Measurements from ENCODE around the gene EPHA1.
"Not testable (repeated sequence)": the region's sequence is repeated elsewhere in the genome, so short reads cannot be mapped to it uniquely, and the experiment has no call there.

The EPHA1 gene

GRCh38 chr7:143401265-143401664, 7.4 kb downstream of the EPHA1 start:
- DNase-seq = no peak

GRCh38 chr7:143399642-143400041, 9.0 kb downstream of the EPHA1 start:
- no peak for DNase-seq

DNA sequence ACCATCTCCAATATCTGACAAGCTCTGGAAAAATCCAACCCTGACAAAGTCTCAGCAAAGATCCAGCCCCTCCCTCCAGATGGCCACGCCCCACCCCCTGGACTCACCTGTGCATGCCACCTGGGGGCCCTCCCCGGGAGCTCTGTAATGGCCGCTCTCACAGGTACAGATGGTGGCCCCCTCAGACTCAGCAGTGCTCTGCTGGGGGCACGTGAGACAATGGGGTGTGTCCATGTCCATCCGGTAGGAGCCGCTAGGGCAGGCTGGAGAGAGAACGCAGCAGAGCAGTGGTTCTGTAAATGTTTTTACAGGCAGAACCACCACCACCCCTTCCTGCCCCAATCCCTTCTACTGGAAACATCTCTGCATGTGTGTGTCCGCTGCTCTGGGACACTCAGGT, 9.5 kb downstream of the EPHA1 start:
- no peak for DNase-seq

DNA sequence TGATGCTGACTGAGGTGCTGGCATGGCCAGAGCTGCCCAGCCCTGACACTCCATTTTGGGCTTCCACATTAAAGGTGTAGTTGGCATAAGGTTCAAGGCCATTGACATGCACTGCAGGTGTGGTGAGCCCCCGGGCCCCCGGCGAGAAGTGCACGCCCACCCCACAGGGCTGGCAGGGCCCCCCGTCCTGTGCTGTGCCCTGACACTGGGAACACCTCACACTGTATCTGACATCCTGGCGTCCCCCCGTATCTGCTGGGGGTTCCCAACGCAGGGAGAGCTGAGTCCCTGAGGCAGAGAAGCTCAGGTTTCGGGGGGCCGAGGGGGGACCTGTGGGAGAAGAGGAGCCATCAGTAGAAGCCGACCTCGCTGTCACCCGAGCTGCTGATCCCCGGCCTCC, 10.0 kb downstream of the EPHA1 start:
- DNase-seq = no peak

DNA sequence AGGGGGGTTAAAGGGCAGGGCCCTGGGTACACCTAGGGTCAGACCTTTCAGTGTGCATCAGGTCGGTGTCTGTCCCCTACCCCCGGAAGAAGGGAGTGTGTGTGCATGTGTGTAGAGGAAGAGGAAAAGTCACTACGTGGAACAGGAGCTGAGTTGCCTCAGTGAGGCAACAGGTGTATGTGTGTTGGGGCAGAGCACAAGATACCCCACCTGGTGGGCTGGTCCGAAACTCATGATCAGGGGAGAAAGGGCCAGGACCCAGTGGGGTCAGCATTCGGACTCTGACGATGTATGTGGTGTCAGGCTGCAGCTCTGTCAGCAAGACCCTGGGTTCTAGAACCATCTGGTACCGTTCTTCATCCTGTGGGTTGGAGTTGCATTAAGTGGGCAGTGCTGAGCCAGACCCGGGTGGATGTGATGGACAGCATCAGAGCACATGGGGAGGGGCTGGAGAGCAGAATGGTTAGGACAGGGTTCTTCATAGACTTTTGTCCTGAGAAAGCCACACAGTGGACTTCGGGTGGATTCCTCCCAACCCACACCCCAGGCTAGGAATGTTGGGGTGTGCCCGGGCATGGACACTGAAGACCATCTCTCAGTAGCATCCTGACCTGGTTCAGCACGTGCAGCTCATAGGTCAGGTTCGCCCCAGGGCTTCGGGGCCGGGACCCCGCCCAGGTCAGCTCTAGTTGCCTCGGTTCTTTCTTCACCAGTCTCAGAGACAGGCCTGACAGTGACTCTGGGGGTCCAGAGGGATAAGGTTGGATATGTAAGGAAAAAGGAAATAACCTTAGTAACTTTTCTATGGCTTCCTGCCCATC, 10.7 kb downstream of the EPHA1 start:
- DNase-seq = no peak

DNA sequence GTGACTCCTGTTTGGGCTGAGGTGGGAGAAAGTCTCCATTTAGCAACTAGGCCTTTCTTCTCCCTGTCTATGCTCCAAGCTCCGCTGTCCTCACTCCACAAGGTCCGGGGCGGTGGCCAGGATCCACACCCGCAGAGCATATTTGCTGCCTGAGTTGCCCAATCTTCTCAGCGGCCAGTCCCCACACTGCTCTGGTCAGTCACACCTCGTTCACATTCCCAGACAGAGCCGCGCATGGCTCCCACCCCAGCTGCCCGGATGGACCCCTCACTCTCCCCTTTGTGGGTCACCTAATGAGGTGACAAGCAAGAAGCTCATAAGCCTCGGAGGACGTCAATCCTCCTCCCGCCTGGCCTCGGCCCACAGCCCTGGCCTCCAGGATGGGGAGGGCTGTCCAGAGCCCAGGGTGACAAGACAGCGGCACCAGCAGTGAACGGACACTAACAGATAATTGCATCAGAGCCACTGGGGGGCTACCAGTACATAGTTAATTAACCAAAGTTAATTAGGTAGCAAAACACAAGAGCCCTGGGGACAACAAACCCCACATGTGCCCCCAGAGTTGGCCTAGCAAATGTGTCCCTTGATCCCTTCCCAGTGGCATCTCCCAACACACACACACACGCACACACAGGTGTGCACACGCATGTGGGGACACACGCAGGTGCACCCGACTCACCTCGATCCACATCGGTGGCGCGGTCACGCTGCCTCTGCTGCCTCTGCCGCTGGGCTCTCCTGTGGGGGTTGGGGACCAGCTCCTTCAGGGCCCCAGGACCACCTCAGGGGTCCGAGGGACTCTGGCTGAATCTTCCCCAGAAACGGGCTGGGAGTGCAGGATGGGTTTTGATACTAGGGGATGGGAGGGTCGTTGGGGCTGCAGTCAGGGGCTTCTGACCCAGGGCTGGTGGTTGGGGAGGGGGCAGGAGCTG, 11.8 kb downstream of the EPHA1 start:
- DNase-seq = no peak

DNA sequence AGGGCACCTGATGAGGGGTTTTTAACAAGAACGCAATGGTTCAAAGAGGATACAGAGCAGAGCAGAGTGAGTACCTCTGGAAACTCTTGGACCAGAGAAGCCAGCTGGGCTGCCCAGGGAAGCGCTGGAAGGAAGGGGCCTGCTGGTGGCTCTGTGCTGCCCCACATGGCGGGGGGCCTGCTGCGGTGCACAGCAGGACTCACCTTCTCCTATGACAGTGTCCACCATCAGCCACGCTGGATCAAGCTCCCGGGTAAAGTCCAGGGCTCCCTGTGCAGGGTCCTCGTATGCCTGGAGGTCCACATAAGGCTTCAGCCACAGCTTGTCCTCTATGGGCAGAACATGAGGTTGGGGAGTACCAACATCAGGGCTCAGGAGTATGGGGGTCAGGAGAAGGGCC, 12.5 kb downstream of the EPHA1 start:
- DNase-seq = no peak

GRCh38 chr7:143395187-143396149, 13.2 kb downstream of the EPHA1 start:
- DNase-seq = no peak

GRCh38 chr7:143394777-143395176, 13.9 kb downstream of the EPHA1 start:
- DNase-seq = no peak

GRCh38 chr7:143394068-143394467, 14.6 kb downstream of the EPHA1 start:
- no peak for DNase-seq

DNA sequence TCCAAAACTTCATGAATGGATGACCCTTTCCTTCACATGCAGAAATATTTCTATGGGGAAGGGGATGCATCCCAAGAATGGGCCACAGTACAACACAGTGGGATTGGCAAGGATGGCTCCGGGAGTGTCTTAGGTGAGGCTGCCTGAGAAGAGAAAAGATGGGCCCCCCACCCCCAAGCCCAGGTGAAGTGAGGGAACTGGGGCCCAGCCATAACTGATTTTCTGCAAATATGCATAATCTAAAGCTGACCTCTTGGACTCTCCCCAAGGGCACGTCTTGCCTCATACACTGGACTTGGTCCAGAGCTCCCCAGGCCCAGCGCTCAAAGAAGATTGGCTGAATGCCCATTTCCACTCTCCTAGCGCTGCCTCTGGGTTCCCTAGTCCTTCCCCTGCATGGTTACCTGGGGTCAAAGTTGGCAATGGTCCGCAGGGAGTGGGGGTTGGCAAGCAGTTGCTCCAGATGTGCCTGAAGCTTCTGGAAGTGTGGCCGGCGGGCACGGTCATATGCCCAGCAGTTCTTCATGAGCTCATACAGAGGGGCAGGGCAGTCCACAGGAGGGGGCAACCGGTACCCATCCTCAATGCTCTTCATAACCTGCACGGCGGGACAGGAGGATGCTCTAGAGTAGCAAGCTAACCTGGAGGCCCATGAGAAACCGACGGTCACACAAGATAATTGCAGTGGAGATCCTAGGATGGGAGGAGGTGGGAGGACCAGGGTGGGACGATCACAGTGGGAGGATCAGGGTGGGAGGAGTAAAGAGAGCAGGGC, 15.2 kb downstream of the EPHA1 start:
- DNase-seq = no peak

DNA sequence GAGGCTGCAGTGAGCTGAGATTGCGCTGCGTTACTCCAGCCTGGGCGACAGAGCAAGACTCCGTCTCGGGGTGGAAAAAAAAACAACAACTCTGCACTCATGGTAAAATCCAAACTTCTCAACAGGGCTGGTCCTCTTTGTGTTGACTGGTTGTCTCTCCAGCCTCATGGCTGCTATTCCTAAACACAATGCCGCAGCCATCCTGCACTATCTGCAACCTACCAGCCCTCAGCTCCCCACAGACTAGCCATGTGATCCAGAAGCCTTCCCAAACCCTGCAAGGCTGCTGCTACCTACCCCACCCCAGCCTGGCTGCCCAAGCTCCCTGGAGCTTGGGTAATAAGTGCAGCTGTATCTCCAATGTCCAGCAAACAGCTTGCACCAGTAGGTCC, 15.8 kb downstream of the EPHA1 start:
- no peak for DNase-seq

DNA sequence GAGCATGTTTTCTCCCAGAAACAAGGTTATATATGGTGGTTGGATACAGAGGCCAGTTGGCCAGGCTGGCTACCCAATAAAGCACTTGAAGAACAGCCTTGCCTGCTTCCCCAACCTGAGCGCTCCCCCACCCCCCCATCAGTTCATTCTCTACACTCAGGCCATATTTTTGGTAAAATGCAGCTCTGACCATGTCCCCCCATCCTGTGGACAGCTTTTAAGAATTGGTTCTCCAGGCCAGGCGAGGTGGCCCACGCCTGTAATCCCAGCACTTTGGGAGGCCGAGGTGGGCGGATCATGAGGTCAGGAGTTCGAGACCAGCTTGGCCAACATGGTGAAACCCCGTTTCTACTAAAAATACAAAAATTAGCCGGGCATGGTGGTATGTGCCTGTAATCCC, 16.2 kb downstream of the EPHA1 start:
- DNase-seq = not testable (repeated sequence)

- DNase-seq = no peak
Observed at GRCh38 chr7:143391462-143392404, 16.9 kb downstream of the EPHA1 start.

DNA sequence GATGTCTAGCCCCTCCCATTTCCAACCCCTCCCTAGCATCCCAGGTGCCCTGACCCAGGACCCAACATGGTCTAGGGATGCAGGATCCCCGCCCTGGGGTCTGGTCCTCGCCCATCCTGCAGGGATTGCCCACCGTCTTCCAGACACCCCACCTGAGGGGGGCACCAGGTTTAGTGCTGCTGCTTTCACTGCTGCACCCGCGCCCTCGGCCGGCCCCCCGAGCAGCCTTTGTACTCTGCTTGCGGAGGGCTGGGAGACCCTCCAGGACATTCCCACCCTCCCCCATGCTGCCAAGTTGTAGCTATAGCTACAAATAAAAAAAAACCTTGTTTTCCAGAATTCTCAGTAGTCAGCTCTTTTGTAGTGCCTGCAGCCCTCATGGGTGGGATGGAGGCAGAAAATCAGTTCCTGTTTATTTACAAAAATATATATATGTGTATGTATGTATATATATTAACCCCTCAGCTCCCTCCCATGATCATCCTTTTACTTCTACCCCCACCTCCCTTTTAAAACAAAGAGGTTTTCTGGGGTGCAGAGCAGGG, 17.8 kb downstream of the EPHA1 start:
- DNase-seq = no peak

GRCh38 chr7:143390104-143390772, 18.4 kb downstream of the EPHA1 start:
- no peak for DNase-seq

- no peak for DNase-seq
Observed at GRCh38 chr7:143389316-143390103, 19.1 kb downstream of the EPHA1 start.

DNA sequence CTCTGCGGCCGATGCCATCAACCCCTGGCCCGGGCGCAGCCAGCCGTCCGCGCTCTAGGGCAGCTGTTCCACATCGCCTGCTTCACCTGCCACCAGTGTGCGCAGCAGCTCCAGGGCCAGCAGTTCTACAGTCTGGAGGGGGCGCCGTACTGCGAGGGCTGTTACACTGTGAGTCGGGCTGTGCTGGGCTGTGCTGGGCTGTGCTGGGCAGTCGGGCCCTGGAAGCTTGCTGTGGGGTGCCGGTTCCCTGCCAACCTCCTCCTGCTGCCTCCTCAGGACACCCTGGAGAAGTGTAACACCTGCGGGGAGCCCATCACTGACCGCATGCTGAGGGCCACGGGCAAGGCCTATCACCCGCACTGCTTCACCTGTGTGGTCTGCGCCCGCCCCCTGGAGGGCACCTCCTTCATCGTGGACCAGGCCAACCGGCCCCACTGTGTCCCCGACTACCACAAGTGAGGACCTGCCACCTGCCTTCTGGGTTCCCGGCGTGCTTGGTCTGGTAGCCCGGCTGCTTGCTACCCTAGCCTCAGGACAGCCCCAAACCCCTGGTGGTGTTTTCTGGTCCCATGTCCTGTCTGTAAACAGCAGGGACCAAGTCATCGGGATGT, 20.1 kb downstream of the EPHA1 start:
- no peak for DNase-seq

DNA sequence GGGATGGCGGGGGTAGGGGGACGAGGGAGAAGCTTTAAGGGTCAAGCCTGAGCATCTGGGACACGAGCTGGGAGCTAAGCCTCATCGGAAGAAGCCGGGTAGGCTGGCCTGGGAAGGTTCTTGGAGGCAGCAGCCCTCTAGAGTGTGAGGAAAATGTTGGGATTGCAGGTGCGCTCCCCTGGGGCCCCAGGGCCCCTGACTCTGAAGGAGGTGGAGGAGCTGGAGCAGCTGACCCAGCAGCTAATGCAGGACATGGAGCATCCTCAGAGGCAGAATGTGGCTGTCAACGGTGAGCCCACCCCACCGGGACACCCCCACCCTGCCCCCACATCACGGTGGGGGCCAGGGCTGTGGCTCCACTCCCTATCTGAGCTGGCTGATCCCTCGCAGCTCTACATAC, 20.6 kb downstream of the EPHA1 start:
- DNase-seq = no peak

Data from NCI-H510A (cell line).